ENCODE measurements around the gene SPINK4. TPM values are rescaled to one million over a fixed set of nuclear protein-coding genes. Genes with fewer than 3 reads are reported as not detected.

Gene SPINK4, protein sequence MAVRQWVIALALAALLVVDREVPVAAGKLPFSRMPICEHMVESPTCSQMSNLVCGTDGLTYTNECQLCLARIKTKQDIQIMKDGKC
- not detected for total RNA-seq

DNA sequence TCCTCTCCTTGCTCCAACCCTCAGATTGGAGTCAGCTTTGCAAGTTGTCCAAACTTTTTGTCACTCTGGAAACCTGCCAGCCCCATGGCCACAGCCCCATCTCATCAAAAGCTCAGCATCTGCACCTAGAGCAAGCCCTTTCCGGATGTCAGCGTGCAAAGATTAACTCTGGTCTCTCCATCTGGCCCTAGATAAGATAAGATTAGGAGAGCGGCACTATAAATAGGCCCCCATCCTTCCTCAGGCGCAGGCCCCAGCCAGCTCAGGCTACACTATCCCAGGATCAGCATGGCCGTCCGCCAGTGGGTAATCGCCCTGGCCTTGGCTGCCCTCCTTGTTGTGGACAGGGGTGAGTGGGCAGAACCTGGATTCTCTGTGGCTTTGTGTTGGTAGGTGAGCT, at the start of gene SPINK4:
Gene SPINK4 (plus strand): TSS at position 247 of the 400 bp plus-strand sequence. CDS start 42 bp downstream, at position 289.
- Histone ChIP-seq H3K4me3 (no peak within 1 kb of the TSS), H3K4me1 (peaks cover 0 to 9% of the 10 kb centered on the region in 2 donors), H3K27ac (no peak within 1 kb of the TSS), H3K36me3 (no peaks in the 10 kb centered on the region), H3K27me3 (no peaks in the 10 kb centered on the region), H3K9me3 (no peaks in the 10 kb centered on the region)
- TF ChIP-seq, protein P1, sequence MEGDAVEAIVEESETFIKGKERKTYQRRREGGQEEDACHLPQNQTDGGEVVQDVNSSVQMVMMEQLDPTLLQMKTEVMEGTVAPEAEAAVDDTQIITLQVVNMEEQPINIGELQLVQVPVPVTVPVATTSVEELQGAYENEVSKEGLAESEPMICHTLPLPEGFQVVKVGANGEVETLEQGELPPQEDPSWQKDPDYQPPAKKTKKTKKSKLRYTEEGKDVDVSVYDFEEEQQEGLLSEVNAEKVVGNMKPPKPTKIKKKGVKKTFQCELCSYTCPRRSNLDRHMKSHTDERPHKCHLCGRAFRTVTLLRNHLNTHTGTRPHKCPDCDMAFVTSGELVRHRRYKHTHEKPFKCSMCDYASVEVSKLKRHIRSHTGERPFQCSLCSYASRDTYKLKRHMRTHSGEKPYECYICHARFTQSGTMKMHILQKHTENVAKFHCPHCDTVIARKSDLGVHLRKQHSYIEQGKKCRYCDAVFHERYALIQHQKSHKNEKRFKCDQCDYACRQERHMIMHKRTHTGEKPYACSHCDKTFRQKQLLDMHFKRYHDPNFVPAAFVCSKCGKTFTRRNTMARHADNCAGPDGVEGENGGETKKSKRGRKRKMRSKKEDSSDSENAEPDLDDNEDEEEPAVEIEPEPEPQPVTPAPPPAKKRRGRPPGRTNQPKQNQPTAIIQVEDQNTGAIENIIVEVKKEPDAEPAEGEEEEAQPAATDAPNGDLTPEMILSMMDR (IDR thresholded peaks at IDR 0.05), result no peak
- DNase-seq (ENCODE audit: low spot score), result no peak

DNA sequence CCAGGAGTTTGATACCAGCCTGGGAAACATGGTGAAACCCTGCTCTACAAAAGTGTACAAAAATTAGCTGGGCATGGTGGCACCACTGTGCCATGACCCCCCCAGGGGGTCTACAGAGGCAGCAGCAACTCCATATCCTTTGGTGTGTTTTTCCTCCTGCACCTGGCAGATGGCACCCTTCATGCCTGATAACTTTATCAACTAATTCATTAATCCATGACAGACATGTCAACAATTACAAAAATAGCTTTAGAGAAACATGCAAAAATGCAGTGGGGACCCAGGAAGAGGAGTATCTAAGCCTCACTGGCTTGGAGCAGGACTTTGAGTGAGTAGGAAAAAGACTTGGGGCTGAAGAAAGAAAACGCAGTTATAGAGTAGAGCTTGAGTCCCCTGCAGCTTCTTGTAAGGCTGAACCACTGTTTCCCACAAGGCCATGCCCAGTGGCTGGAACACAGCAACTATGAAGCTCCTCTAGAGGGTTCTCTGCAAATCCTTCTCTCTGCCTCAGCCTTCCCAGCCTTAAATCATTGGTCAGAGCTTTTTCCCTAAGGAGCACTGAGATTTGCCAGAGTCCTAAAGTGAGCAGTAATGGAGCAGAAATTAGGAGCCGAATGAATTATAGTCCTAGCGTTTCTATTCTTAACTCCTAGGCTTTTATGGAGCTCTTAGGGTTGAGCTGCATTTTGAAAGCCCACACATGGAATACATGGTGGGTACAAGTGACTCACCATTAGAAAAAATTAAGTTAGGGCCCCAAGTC, 47.3 kb upstream of the SPINK4 start:
- no peak overlapping the region for H3K4me3 ChIP-seq
- H3K4me1 ChIP-seq, result peaks cover 0 to 31% of the 10 kb centered on the region in 2 donors
- H3K27ac ChIP-seq, result no peak overlapping the region
- H3K9me3 ChIP-seq, result no peaks in the 10 kb centered on the region
- no peaks in the 10 kb centered on the region for H3K36me3 ChIP-seq
- no peak for DNase-seq (ENCODE audit: low spot score)
- no peaks in the 10 kb centered on the region for H3K27me3 ChIP-seq
- TF ChIP-seq, protein P1 (IDR thresholded peaks at IDR 0.05), result no peak

DNA sequence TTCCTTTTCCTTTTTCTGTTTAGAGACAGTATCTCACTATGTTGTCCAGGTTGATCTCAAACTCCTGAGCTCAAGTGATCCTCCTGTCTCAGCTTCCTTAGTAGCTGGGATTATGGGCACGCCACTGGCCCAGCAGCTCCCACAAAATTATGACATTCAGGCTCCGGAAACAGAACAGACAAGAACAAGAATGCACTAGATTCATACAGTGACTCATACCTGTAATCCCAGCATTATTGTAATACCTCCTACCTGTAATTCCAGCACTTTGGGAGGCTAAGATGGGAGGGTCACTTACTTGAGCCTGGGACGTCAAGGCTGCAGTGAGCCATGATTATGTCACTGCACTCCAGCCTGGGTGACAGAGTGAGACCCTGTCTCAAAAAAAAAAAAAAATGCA, 46.1 kb upstream of the SPINK4 start:
- Histone ChIP-seq H3K4me1 (peaks cover 0 to 23% of the 10 kb centered on the region in 2 donors), H3K9me3 (no peaks in the 10 kb centered on the region), H3K36me3 (no peaks in the 10 kb centered on the region), H3K4me3 (no peak overlapping the region), H3K27me3 (no peaks in the 10 kb centered on the region), H3K27ac (no peak overlapping the region)
- no peak for DNase-seq (ENCODE audit: low spot score)
- TF ChIP-seq, protein P1 (IDR thresholded peaks at IDR 0.05), result no peak

DNA sequence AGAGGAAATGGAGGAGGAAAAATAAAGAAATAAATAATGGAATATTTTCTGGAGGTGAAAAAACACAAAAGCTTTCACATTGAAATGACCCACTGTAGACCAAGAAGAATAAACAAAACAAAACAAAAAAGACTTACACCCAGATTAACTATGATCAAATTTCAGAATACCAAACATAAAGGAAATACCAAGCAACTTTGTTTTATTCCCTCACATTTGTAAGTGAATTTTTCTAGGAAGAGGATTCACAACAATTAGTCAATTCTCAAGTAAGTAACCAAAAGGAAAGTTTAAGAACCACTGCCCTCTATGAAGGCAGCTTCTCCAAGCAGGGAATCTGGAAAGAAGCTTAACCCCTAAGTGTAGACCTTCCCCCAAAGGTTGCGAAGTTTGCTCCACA, 43.2 kb upstream of the SPINK4 start:
- TF ChIP-seq, protein P1 (IDR thresholded peaks at IDR 0.05), result no peak
- Histone ChIP-seq H3K27me3 (no peaks in the 10 kb centered on the region), H3K36me3 (no peaks in the 10 kb centered on the region), H3K27ac (peak overlapping the region in 1 of 2 donors; percentile 70), H3K9me3 (no peaks in the 10 kb centered on the region), H3K4me1 (peaks cover 0 to 14% of the 10 kb centered on the region in 2 donors), H3K4me3 (no peak overlapping the region)
- no peak for DNase-seq (ENCODE audit: low spot score)

DNA sequence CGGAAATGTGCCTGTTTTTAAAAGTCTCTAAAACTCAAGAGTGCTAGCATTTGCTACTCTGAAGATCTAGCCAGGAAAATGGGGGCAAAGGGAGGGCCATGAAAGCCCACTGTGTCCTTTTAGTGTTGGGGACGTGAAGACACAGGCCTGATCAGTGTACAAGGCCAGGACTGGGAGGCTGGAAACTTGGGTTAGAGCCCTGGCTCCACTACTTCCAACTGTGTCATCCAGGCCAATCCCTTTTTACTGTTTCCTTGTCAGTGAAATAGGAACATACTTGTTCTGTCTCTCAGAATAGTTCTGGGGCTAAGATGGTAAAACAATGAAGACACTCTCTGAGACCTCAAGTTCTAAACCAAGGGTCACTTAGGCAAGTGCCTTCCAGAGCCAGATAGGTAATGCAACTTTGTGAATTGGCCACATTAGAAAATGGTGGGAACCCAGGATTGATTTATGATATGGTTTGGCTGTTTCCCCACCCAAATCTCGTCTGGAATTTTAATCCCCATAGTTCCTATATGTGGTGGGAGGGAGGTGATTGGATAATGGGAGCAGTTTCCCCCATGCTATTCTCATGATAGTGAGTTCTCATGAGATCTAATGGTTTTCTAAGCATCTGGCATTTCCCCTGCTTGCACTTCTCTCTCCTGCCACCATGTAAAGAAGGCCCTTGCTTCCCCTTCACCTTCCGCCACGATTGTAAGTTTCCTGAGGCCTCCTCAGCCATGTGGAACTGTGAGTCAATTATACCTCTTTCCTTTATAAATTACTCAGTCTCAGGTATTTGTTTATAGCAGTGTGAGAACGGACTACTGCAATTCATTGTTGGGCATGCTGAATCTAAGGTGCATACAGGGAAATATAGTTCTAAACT, 42.5 kb upstream of the SPINK4 start:
- DNase-seq (ENCODE audit: low spot score), result peak; percentile 77
- peaks cover 0 to 18% of the 10 kb centered on the region in 2 donors for H3K4me1 ChIP-seq
- H3K9me3 ChIP-seq, result no peaks in the 10 kb centered on the region
- TF ChIP-seq, protein P1 (IDR thresholded peaks at IDR 0.05), result peak in 1 of 2 donors; percentile 20
- H3K36me3 ChIP-seq, result no peaks in the 10 kb centered on the region
- H3K27me3 ChIP-seq, result no peaks in the 10 kb centered on the region
- no peak overlapping the region for H3K4me3 ChIP-seq
- H3K27ac ChIP-seq, result peak overlapping the region; percentile 46 to 70
